ENCODE results near the gene PRSS21. TPM values are rescaled to one million over a fixed set of nuclear protein-coding genes. Genes with fewer than 3 reads are reported as not detected.

The PRSS21 gene
- total RNA-seq, 6 experiments from 2014 or later, result not detected

GRCh38 chr16:2814551-2815298 lies 2.3 kb upstream of the PRSS21 start:
- intact Hi-C loops (cut with DNase I), result no loop called here
- no peak for TF ChIP-seq POLR2A (IDR thresholded peaks at IDR 0.05)
- no peak for TF ChIP-seq CTCF (IDR thresholded peaks at IDR 0.05)
- DNase-seq (peak in 1 of 3 donors; percentile 36), ATAC-seq (no peak)
- no peak overlapping the region for H3K4me3 ChIP-seq
- H3K9me3 ChIP-seq, result no peaks in the 10 kb centered on the region
- no peaks in the 10 kb centered on the region for H3K36me3 ChIP-seq
- WGBS (ENCODE audit: insufficient coverage, low coverage, low lambda C conversion rate, missing lambda C conversion rate), result 77% methylated on average over 3 of the region's 20 CpGs
- no peak overlapping the region for H3K27ac ChIP-seq
- H3K4me1 ChIP-seq, result no peaks in the 10 kb centered on the region
- no peaks in the 10 kb centered on the region for H3K27me3 ChIP-seq

GRCh38 chr16:2815299-2815771 lies 1.7 kb upstream of the PRSS21 start:
- H3K27ac ChIP-seq, result no peak overlapping the region
- intact Hi-C loops (cut with DNase I), result no loop called here
- no peak overlapping the region for H3K4me3 ChIP-seq
- no peak for TF ChIP-seq POLR2A (IDR thresholded peaks at IDR 0.05)
- TF ChIP-seq CTCF (IDR thresholded peaks at IDR 0.05), result no peak
- DNase-seq (no peak), ATAC-seq (no peak)
- no peaks in the 10 kb centered on the region for H3K36me3 ChIP-seq
- H3K9me3 ChIP-seq, result no peaks in the 10 kb centered on the region
- no peaks in the 10 kb centered on the region for H3K27me3 ChIP-seq
- WGBS (ENCODE audit: insufficient coverage, low coverage, low lambda C conversion rate, missing lambda C conversion rate), result 53% methylated on average over 4 of the region's 10 CpGs
- H3K4me1 ChIP-seq, result no peaks in the 10 kb centered on the region

- ATAC-seq, result no peak
- Histone ChIP-seq H3K4me3 (no peak overlapping the region), H3K9me3 (no peaks in the 10 kb centered on the region), H3K27ac (no peak overlapping the region), H3K27me3 (no peaks in the 10 kb centered on the region), H3K4me1 (no peaks in the 10 kb centered on the region), H3K36me3 (no peaks in the 10 kb centered on the region)
- 69% methylated on average over 39 of the region's 68 CpGs for WGBS (ENCODE audit: insufficient coverage, low coverage, low lambda C conversion rate, missing lambda C conversion rate)
- TF ChIP-seq CTCF (IDR thresholded peaks at IDR 0.05) (no peak), POLR2A (IDR thresholded peaks at IDR 0.05) (no peak)
- intact Hi-C loops (cut with DNase I), result no loop called here
- no peak for DNase-seq
Observed at GRCh38 chr16:2817340-2818271, 569 bp downstream of the PRSS21 start.

GRCh38 chr16:2818272-2818876 lies 1.3 kb downstream of the PRSS21 start:
- WGBS (ENCODE audit: insufficient coverage, low coverage, low lambda C conversion rate, missing lambda C conversion rate), result 71% methylated on average over 6 of the region's 10 CpGs
- peak in 1 of 3 donors; percentile 9 for DNase-seq
- H3K27ac ChIP-seq, result no peak overlapping the region
- H3K4me1 ChIP-seq, result no peaks in the 10 kb centered on the region
- no peak for ATAC-seq
- TF ChIP-seq POLR2A (IDR thresholded peaks at IDR 0.05), result no peak
- no peak for TF ChIP-seq CTCF (IDR thresholded peaks at IDR 0.05)
- no peaks in the 10 kb centered on the region for H3K9me3 ChIP-seq
- H3K27me3 ChIP-seq, result no peaks in the 10 kb centered on the region
- H3K4me3 ChIP-seq, result no peak overlapping the region
- intact Hi-C loops (cut with DNase I), result no loop called here
- H3K36me3 ChIP-seq, result no peaks in the 10 kb centered on the region
